ENCODE measurements around the gene GREB1.

The GREB1 gene

DNA sequence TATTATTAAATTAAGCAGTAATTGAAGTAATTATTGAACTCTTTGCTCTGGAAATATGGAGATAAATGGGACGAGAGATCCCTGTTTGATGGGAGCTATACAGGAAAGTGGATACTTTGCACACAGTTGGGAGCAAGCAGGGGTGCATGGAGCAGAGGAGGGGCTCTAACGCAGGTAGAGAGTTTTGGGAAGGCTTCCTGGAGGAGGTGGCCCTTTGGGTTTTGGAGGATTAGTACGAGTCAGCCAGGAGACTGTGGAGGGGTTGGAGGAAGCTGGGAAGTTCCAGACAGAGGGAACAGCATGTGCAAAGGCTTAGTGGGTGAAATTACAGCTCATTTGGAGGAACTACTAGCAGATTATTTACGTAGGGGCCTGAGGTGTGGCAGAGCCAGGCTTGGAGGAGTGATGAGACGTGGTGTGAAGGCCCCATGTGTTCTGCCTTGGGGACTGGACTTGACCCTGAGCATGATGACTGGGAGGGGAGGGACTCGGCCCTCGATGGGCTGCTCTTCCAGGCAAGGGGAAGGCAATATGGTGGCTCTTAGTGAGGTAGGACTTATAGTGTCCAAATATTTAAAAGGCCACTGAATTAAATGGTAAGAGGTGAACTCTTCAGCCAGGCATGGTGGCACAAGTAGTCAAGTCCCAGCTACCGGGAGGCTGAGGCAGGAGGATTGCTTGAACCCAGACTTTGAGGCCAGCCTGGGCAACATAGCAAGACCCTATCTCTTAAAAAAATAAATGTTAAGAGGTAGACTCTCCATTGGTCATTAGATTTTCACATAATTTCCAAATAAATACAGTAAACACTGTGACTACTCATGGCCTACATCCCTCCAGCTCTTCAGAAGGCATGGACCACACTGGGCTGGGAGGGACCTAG lies 30.2 kb downstream of the GREB1 start:
- DNase-seq (ENCODE audit: low read depth, low spot score), result no peak
- H3K4me3 ChIP-seq (ENCODE audit: low read depth, low read length), result no peak overlapping the region
- in situ Hi-C loops (cut with HindIII; ENCODE audit: low sequenced_read_pairs), result no loop called here
- no peak for TF ChIP-seq CTCF (IDR thresholded peaks at IDR 0.05; ENCODE audit: low read depth, low read length)

GRCh38 chr2:11564816-11565567 lies 31.1 kb downstream of the GREB1 start:
- H3K4me3 ChIP-seq (ENCODE audit: low read depth, low read length), result no peak overlapping the region
- in situ Hi-C loops (cut with HindIII; ENCODE audit: low sequenced_read_pairs), result no loop called here
- no peak for DNase-seq (ENCODE audit: low read depth, low spot score)
- TF ChIP-seq CTCF (IDR thresholded peaks at IDR 0.05; ENCODE audit: low read depth, low read length), result no peak

DNA sequence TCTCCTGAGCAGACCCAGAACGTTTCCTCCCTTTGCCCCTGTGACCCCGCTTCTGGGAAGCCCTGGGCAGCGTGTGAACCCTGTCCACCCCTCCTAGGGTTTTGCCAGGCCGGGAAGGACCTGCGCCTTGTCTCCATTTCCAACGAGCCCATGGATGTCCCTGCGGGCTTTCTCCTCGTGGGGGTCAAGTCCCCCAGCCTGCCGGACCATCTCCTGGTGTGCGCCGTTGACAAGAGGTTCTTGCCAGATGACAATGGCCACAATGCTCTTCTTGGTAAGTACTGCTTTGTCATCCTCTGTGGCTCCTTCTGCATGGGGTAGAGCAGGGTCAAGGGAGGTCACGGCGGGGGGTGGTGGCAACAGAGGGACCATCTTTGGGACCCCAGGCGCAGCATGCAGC lies 32.5 kb downstream of the GREB1 start:
- H3K4me3 ChIP-seq (ENCODE audit: low read depth, low read length), result no peak overlapping the region
- no peak for DNase-seq (ENCODE audit: low read depth, low spot score)

GRCh38 chr2:11567631-11568031 lies 33.8 kb downstream of the GREB1 start:
- in situ Hi-C loops (cut with HindIII; ENCODE audit: low sequenced_read_pairs), result no loop called here
- DNase-seq (ENCODE audit: low read depth, low spot score), result no peak
- TF ChIP-seq CTCF (IDR thresholded peaks at IDR 0.05; ENCODE audit: low read depth, low read length), result no peak
- H3K4me3 ChIP-seq (ENCODE audit: low read depth, low read length), result no peak overlapping the region

More for the DNA sequence above, 32.5 kb downstream of the GREB1 start:
- TF ChIP-seq CTCF (IDR thresholded peaks at IDR 0.05; ENCODE audit: low read depth, low read length), result no peak
- in situ Hi-C loops (cut with HindIII; ENCODE audit: low sequenced_read_pairs), result no loop called here

GRCh38 chr2:11568436-11568835 lies 34.6 kb downstream of the GREB1 start:
- no peak for TF ChIP-seq CTCF (IDR thresholded peaks at IDR 0.05; ENCODE audit: low read depth, low read length)
- H3K4me3 ChIP-seq (ENCODE audit: low read depth, low read length), result no peak overlapping the region
- no peak for DNase-seq (ENCODE audit: low read depth, low spot score)
- in situ Hi-C loops (cut with HindIII; ENCODE audit: low sequenced_read_pairs), result no loop called here

- TF ChIP-seq CTCF (IDR thresholded peaks at IDR 0.05; ENCODE audit: low read depth, low read length), result no peak
- no peak for DNase-seq (ENCODE audit: low read depth, low spot score)
- in situ Hi-C loops (cut with HindIII; ENCODE audit: low sequenced_read_pairs), result no loop called here
- no peak overlapping the region for H3K4me3 ChIP-seq (ENCODE audit: low read depth, low read length)
Measured at GRCh38 chr2:11569636-11570035, 35.8 kb downstream of the GREB1 start.
